CD14-positive monocyte (primary cell): ENCODE data around the gene MCU. TPM values are rescaled to one million over a fixed set of nuclear protein-coding genes. Genes with fewer than 3 reads are reported as not detected.

ENCODE experiments used
- DNase-seq, 3 donors: peaks; one replicate each; pipeline ENCODE4 v3.0.0-alpha.2; 2011 to 2022
- H2AFZ ChIP-seq: 2 replicates; pipeline ENCODE4 v1.6.0; 2012; ENCODE audit warnings: mild to moderate bottlenecking, low read depth, low read length, inconsistent platforms; ENCODE audit not compliant: insufficient read depth, poor library complexity, severe bottlenecking
- H3K27ac ChIP-seq, 2 donors: 1 replicate in 1 of 2; 2 replicates in 1 of 2; pipeline ENCODE4 v1.5.1; 2012 to 2013; ENCODE audit warnings: low read length in 2 of 2, control low read depth in 1 of 2, inconsistent platforms in 1 of 2, low read depth in 1 of 2, mild to moderate bottlenecking in 1 of 2
- H3K27me3 ChIP-seq, 2 donors: one replicate each; pipeline versions ENCODE4 v1.6.0 to v1.6.1; 2011 to 2013; ENCODE audit warnings: low read length in 2 of 2; ENCODE audit not compliant: control insufficient read depth in 2 of 2, insufficient read depth in 2 of 2
- H3K36me3 ChIP-seq, 2 donors: replicated peaks in 1 of 2; 1 replicate in 1 of 2; 2 replicates in 1 of 2; pipeline versions ENCODE4 v1.5.1 to v1.6.1; 2012 to 2013; ENCODE audit warnings: low read length in 2 of 2, control low read depth in 1 of 2, inconsistent platforms in 1 of 2, mild to moderate bottlenecking in 1 of 2; ENCODE audit not compliant: insufficient read depth in 2 of 2, control insufficient read depth in 1 of 2
- H3K4me1 ChIP-seq, 2 donors: 1 replicate in 1 of 2; 2 replicates in 1 of 2; pipeline versions ENCODE4 v1.5.1 to v1.6.1; 2012 to 2013; ENCODE audit warnings: low read length in 2 of 2, control low read depth in 1 of 2, inconsistent platforms in 1 of 2, mild to moderate bottlenecking in 1 of 2, moderate library complexity in 1 of 2; ENCODE audit not compliant: insufficient read depth in 2 of 2, control insufficient read depth in 1 of 2
- H3K4me2 ChIP-seq: replicated peaks from 2 replicates; pipeline ENCODE3; 2012; ENCODE audit warnings: low read length, moderate library complexity, mild to moderate bottlenecking; ENCODE audit not compliant: poor library complexity, severe bottlenecking; ENCODE audit errors: extremely low read depth
- H3K4me3 ChIP-seq, 3 experiments: fragments of 200-600 bp in 1 of 3; sonication (generic) in 1 of 3; replicated peaks in 1 of 3; 1 replicate in 2 of 3; 2 replicates in 1 of 3; pipeline ENCODE4 v1.5.1; 2011 to 2013; ENCODE audit warnings: low read length in 3 of 3, mild to moderate bottlenecking in 3 of 3, control low read depth in 2 of 3, low read depth in 2 of 3, inconsistent platforms in 1 of 3, moderate library complexity in 1 of 3
- H3K79me2 ChIP-seq: 2 replicates; pipeline ENCODE4 v1.6.0; 2012; ENCODE audit warnings: mild to moderate bottlenecking, control low read depth, inconsistent platforms, low read length, moderate library complexity; ENCODE audit not compliant: insufficient read depth
- H3K9ac ChIP-seq: 2 replicates; pipeline ENCODE4 v1.6.0; 2017; ENCODE audit warnings: low read length, mild to moderate bottlenecking; ENCODE audit not compliant: insufficient read depth, poor library complexity, severe bottlenecking
- H3K9me3 ChIP-seq, 2 donors: replicated peaks in 1 of 2; 1 replicate in 1 of 2; 2 replicates in 1 of 2; pipeline versions ENCODE4 v1.5.1 to v1.6.1; 2012 to 2013; ENCODE audit warnings: low read length in 2 of 2, control low read depth in 1 of 2; ENCODE audit not compliant: control insufficient read depth in 1 of 2, insufficient read depth in 1 of 2
- H4K20me1 ChIP-seq: 2 replicates; pipeline ENCODE4 v1.6.0; 2012; ENCODE audit warnings: mild to moderate bottlenecking, low read length, control low read depth, moderate library complexity; ENCODE audit not compliant: insufficient read depth
- H3K27ac Mint-ChIP-seq, 7 donors: one replicate each; pipeline ENCODE4 v1.8.0; 2020; ENCODE audit warnings: mild to moderate bottlenecking in 7 of 7, mixed read lengths in 7 of 7, moderate library complexity in 6 of 7, inconsistent platforms in 2 of 7
- H3K27me3 Mint-ChIP-seq, 3 donors: one replicate each; pipeline ENCODE4 v1.8.0; 2021 to 2022; ENCODE audit warnings: low read depth in 3 of 3, mild to moderate bottlenecking in 3 of 3, mixed read lengths in 3 of 3, moderate library complexity in 3 of 3, inconsistent platforms in 1 of 3
- H3K36me3 Mint-ChIP-seq, 2 donors: one replicate each; pipeline ENCODE4 v1.8.0; 2020; ENCODE audit warnings: mixed read lengths in 2 of 2, inconsistent platforms in 1 of 2, mild to moderate bottlenecking in 1 of 2
- H3K4me1 Mint-ChIP-seq: one replicate; pipeline ENCODE4 v1.8.0; 2020; ENCODE audit warnings: mild to moderate bottlenecking, mixed read lengths
- H3K4me3 Mint-ChIP-seq, 2 donors: one replicate each; pipeline ENCODE4 v1.8.0; 2020; ENCODE audit warnings: mild to moderate bottlenecking in 2 of 2, mixed read lengths in 2 of 2, moderate library complexity in 1 of 2
- H3K9me3 Mint-ChIP-seq, 7 donors: one replicate each; pipeline ENCODE4 v1.8.0; 2020 to 2022; ENCODE audit warnings: mixed read lengths in 7 of 7, mild to moderate bottlenecking in 6 of 7, moderate library complexity in 6 of 7, inconsistent platforms in 2 of 7
- CTCF ChIP-seq: fragments of 200-600 bp; IDR thresholded peaks from one replicate; pipeline ENCODE4 v1.8.0; 2022; ENCODE audit warnings: antibody characterized with exemption, mild to moderate bottlenecking
- whole genome bisulfite sequencing: methylation state at CpG from one replicate; pipeline ENCODE4 v1.1.5; 2013; ENCODE audit warnings: missing lambda C conversion rate; ENCODE audit not compliant: insufficient coverage; 5-methylcytosine and 5-hydroxymethylcytosine counted together
- intact Hi-C, 2 donors: fragments of 100-400 bp; cut with micrococcal nuclease; formaldehyde crosslinking; loops; one replicate each; pipeline versions ENCODE4 v1.15.0 to v1.15.1; 2023
- polyA plus RNA-seq, 3 donors: library from polyadenylated mRNA; depleted of rRNA in 1 of 3; unstranded in 2 of 3; stranded (reverse) in 1 of 3; fragments of 300-500 nt in 2 of 3; fragments of >200 nt in 1 of 3; fragmentation: Illumina TruSeq in 2 of 3; gene quantifications; 1 replicate in 2 of 3; 2 replicates in 1 of 3; pipeline ENCODE4 v1.2.3, GENCODE V29; 2012 to 2021

Gene MCU
- polyA plus RNA-seq, 3 donors: 11.7 to 23.1 (median 16.5) TPM

GRCh38 chr10:72733989-72734388, 42.0 kb downstream of the MCU start:
- no peak overlapping the region for H2AFZ ChIP-seq
- H3K4me3 Mint-ChIP-seq: no peak overlapping the region
- H3K36me3 Mint-ChIP-seq: peaks cover 3 to 6% of the 10 kb centered on the region in 2 donors
- no peak overlapping the region for H3K9ac ChIP-seq
- H3K9me3 Mint-ChIP-seq: peaks cover 0 to 2% (median 0%) of the 10 kb centered on the region in 7 donors
- no peak overlapping the region for H3K4me3 ChIP-seq
- H4K20me1 ChIP-seq: peaks cover 51% of the 10 kb centered on the region
- no peak overlapping the region for H3K27ac Mint-ChIP-seq
- no peaks in the 10 kb centered on the region for H3K27me3 Mint-ChIP-seq
- DNase-seq: no peak
- TF ChIP-seq CTCF: no peak
- H3K79me2 ChIP-seq: peaks cover 53% of the 10 kb centered on the region
- no peak overlapping the region for H3K4me2 ChIP-seq
- no CpG with 5 or more reads among the region's 1 CpG for WGBS
- peaks cover 31% of the 10 kb centered on the region for H3K4me1 Mint-ChIP-seq
- H3K27me3 ChIP-seq: no peaks in the 10 kb centered on the region
- no peaks in the 10 kb centered on the region for H3K9me3 ChIP-seq
- intact Hi-C loops: no loop called here
- no peaks in the 10 kb centered on the region for H3K36me3 ChIP-seq
- H3K27ac ChIP-seq: no peak overlapping the region
- H3K4me1 ChIP-seq: peaks cover 15 to 18% of the 10 kb centered on the region in 2 donors

DNA sequence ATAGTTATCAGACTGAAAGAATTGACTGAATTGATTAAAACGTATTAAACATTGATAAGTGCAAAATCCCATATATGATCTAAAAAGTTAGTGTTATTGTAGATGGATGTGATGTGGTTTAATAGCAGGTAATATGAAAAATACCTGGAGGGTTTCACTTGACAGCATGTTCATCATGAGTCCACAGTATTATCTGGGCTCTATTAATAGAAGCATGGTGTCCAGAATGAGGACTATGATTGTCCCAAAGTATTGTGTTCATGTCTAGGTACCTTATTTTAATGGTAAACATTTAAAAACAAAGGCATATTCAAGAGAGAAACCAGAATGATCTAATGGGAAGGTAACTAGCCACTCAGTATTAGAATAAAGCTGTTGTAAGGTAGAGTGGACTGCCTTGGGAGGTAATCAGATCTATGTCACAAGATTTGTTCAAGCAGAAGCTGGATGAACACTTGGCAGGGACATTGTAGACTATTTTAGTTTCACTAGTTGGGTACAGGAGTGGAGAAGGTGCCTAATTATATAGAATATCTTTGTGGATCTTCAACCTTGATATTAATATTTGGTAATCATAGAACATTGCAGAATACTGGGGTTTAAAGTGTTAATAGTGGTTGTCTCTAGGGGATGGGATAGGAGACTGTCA, 43.5 kb downstream of the MCU start:
- Histone ChIP-seq H3K36me3 (no peaks in the 10 kb centered on the region), H2AFZ (no peak overlapping the region), H3K4me2 (no peak overlapping the region), H4K20me1 (peaks cover 50% of the 10 kb centered on the region), H3K4me1 (peaks cover 15 to 18% of the 10 kb centered on the region in 2 donors), H3K79me2 (peaks cover 61% of the 10 kb centered on the region), H3K9ac (no peak overlapping the region), H3K9me3 (no peaks in the 10 kb centered on the region), H3K27ac (no peak overlapping the region), H3K4me3 (no peak overlapping the region), H3K27me3 (no peaks in the 10 kb centered on the region)
- no peak for TF ChIP-seq CTCF
- peak overlapping the region in 2 of 7 donors; percentile 14 to 43 for H3K27ac Mint-ChIP-seq
- DNase-seq: no peak
- H3K9me3 Mint-ChIP-seq: peaks cover 0 to 2% (median 0%) of the 10 kb centered on the region in 7 donors
- peaks cover under 1 to 2% of the 10 kb centered on the region in 2 donors for H3K36me3 Mint-ChIP-seq
- intact Hi-C loops: no loop called here
- no peak overlapping the region for H3K4me3 Mint-ChIP-seq
- no CpG with 5 or more reads among the region's 1 CpG for WGBS
- H3K4me1 Mint-ChIP-seq: peaks cover 29% of the 10 kb centered on the region
- no peaks in the 10 kb centered on the region for H3K27me3 Mint-ChIP-seq
